HepG2 (cell line): Measurements from ENCODE around the gene NEUROG2.

Source experiments
- CTCF ChIP-seq: sonication (generic); formaldehyde crosslinking; IDR thresholded peaks from 2 replicates; pipeline ENCODE4 v1.5.0; 2020; ENCODE audit warnings: mild to moderate bottlenecking, missing genetic modification reagents, moderate library complexity
- ELF1 ChIP-seq: sonication (generic); formaldehyde crosslinking; IDR thresholded peaks from 2 replicates; pipeline ENCODE4 v1.4.0; 2020; ENCODE audit warnings: missing genetic modification reagents
- MED8 ChIP-seq: sonication (generic); formaldehyde crosslinking; IDR thresholded peaks from 2 replicates; pipeline ENCODE4 v1.8.1; 2023; ENCODE audit warnings: mild to moderate bottlenecking, missing genetic modification reagents; ENCODE audit not compliant: insufficient replicate concordance
- MTA3 ChIP-seq: sonication (generic); formaldehyde crosslinking; IDR thresholded peaks from 2 replicates; pipeline ENCODE4 v1.4.0; 2020; ENCODE audit warnings: missing genetic modification reagents
- RELA ChIP-seq: sonication (generic); formaldehyde crosslinking; IDR thresholded peaks from 2 replicates; pipeline ENCODE4 v1.4.0; 2020; ENCODE audit warnings: missing genetic modification reagents

- TF ChIP-seq ELF1, result no peak
- TF ChIP-seq RELA, result no peak
- TF ChIP-seq CTCF (CRISPR knock-in tag), result no peak
- no peak for TF ChIP-seq MED8 (CRISPR knock-in tag)
- no peak for TF ChIP-seq MTA3
These were observed 29.4 kb upstream of the NEUROG2 start for GRCh38 chr4:112545346-112545745.
